Erythroblast (primary cell): Measurements from ENCODE around the gene F12.

Experiments used
- GATA1 ChIP-seq: IDR thresholded peaks from 2 replicates; pipeline ENCODE4 v1.6.1; 2011; ENCODE audit warnings: low read depth, mild to moderate bottlenecking, control low read depth, low read length, moderate library complexity
- POLR2A ChIP-seq: IDR thresholded peaks from 2 replicates; pipeline ENCODE4 v1.6.1; 2011; ENCODE audit warnings: mild to moderate bottlenecking, low read length

GRCh38 chr5:177454397-177455035 is 45.2 kb upstream of the F12 start:
- no peak for TF ChIP-seq POLR2A
- no peak for TF ChIP-seq GATA1
